SH-SY5Y (cell line): ENCODE results near the gene M1AP.

Source experiments
- GATA2 ChIP-seq: IDR thresholded peaks from 2 replicates; pipeline ENCODE4 v1.6.1; 2011; ENCODE audit warnings: mild to moderate bottlenecking, low read depth, low read length
- GATA3 ChIP-seq: IDR thresholded peaks from 2 replicates; pipeline ENCODE4 v1.6.1; 2011; ENCODE audit warnings: low read depth, mild to moderate bottlenecking, low read length, moderate library complexity

GRCh38 chr2:74530239-74531187, 117.6 kb downstream of the M1AP start:
- TF ChIP-seq GATA2 (peak; percentile 4; the same call in 1 of the 2 replicates), GATA3 (no peak)
